Measurements from ENCODE around the gene FRMPD1. TPM values are rescaled to one million over a fixed set of nuclear protein-coding genes. Genes with fewer than 3 reads are reported as not detected.

Gene FRMPD1
- total and polyA plus RNA-seq, 2 of the 13 experiments (the other 11 are each of a cell fraction or from before 2014, with no cell fraction given) = not detected

DNA sequence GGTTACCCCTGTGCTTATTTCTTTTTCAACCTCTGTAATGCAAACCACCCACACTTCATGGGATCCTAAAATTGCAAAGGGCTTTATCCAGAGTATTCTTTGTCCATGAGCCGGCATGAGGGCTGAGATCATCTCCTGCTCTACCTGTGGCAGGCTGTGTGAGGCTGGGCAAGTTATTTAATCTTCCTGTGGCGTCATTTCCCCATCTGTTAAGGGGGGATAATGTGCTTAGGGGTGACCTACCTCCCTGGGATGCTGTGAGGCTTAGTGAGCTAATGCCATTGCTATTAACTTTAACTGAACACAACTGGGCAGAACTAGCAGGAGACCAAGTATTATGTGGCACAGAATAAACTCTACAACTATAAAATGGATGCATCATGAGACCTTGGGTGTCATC lies 17.0 kb downstream of the FRMPD1 start:
- H2AFZ ChIP-seq (ENCODE audit: low read length) = no peak overlapping the region
- H3K4me3 ChIP-seq (replicated peaks in 1 of 3; ENCODE audit: insufficient read depth in 1 of 3, low read depth in 2 of 3, low read length in 3 of 3) = no peak overlapping the region
- 0 out of 2 replicates have a peak, but pooled peaks cover 5% of the 10 kb centered on the region for H3K4me1 ChIP-seq (ENCODE audit: insufficient read depth, low read length)
- WGBS (ENCODE audit: low lambda C conversion rate) = 0% methylated on average over 2 of the region's 2 CpGs
- CTCF ChIA-PET (ENCODE audit: low intra/inter-chr PET ratio, low total read pairs) = no interaction called here
- in situ Hi-C loops (cut with HindIII; ENCODE audit: extremely low pct_ligation_motif_present, low pct_unique_long_range_greater_than_20kb) = no loop called here
- no peak overlapping the region for H3K27ac ChIP-seq (ENCODE audit: extremely low read length, insufficient read depth, low read length)
- ATAC-seq (no peak), DNase-seq (ENCODE audit: low spot score) (no peak), FAIRE-seq (no peak)
- no peak overlapping the region for H3K4me2 ChIP-seq (ENCODE audit: low read depth, low read length)
- H3K36me3 ChIP-seq (replicated peaks in 1 of 2; ENCODE audit: control insufficient read depth in 1 of 2, insufficient read depth in 2 of 2, low read length in 2 of 2) = no peaks in the 10 kb centered on the region
- H3K9ac ChIP-seq (ENCODE audit: insufficient read depth, low read depth, low read length) = no peak overlapping the region
- no peaks in the 10 kb centered on the region for H3K9me3 ChIP-seq (ENCODE audit: low read length)
- no peaks in the 10 kb centered on the region for H4K20me1 ChIP-seq (ENCODE audit: insufficient read depth, low read length)
- POLR2A ChIA-PET = no interaction called here
- H3K27me3 ChIP-seq (ENCODE audit: control insufficient read depth in 1 of 2, insufficient read depth in 2 of 2, low read length in 2 of 2) = peaks cover 0 to 59% of the 10 kb centered on the region in 2 experiments; a peak in 3 of 5 replicates
- TF ChIP-seq, protein P1, sequence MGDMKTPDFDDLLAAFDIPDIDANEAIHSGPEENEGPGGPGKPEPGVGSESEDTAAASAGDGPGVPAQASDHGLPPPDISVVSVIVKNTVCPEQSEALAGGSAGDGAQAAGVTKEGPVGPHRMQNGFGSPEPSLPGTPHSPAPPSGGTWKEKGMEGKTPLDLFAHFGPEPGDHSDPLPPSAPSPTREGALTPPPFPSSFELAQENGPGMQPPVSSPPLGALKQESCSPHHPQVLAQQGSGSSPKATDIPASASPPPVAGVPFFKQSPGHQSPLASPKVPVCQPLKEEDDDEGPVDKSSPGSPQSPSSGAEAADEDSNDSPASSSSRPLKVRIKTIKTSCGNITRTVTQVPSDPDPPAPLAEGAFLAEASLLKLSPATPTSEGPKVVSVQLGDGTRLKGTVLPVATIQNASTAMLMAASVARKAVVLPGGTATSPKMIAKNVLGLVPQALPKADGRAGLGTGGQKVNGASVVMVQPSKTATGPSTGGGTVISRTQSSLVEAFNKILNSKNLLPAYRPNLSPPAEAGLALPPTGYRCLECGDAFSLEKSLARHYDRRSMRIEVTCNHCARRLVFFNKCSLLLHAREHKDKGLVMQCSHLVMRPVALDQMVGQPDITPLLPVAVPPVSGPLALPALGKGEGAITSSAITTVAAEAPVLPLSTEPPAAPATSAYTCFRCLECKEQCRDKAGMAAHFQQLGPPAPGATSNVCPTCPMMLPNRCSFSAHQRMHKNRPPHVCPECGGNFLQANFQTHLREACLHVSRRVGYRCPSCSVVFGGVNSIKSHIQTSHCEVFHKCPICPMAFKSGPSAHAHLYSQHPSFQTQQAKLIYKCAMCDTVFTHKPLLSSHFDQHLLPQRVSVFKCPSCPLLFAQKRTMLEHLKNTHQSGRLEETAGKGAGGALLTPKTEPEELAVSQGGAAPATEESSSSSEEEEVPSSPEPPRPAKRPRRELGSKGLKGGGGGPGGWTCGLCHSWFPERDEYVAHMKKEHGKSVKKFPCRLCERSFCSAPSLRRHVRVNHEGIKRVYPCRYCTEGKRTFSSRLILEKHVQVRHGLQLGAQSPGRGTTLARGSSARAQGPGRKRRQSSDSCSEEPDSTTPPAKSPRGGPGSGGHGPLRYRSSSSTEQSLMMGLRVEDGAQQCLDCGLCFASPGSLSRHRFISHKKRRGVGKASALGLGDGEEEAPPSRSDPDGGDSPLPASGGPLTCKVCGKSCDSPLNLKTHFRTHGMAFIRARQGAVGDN (CRISPR knock-in tag; IDR thresholded peaks at IDR 0.05) = no peak
- TF ChIP-seq ZNF205 (CRISPR knock-in tag; IDR thresholded peaks at IDR 0.05) = no peak
- no peak for TF ChIP-seq SRSF1 (optimal IDR thresholded peaks at IDR 0.05; ENCODE audit: low read depth, low read length)
- no peak for TF ChIP-seq SATB2 (CRISPR knock-in tag; IDR thresholded peaks at IDR 0.05)
- TF ChIP-seq ZMAT3 (CRISPR knock-in tag; conservative IDR thresholded peaks at IDR 0.05) = no peak
- no peak for TF ChIP-seq ZNF678 (CRISPR knock-in tag; IDR thresholded peaks at IDR 0.05)
- TF ChIP-seq FOXO1 (CRISPR knock-in tag; IDR thresholded peaks at IDR 0.05) = no peak
- TF ChIP-seq, protein P2, sequence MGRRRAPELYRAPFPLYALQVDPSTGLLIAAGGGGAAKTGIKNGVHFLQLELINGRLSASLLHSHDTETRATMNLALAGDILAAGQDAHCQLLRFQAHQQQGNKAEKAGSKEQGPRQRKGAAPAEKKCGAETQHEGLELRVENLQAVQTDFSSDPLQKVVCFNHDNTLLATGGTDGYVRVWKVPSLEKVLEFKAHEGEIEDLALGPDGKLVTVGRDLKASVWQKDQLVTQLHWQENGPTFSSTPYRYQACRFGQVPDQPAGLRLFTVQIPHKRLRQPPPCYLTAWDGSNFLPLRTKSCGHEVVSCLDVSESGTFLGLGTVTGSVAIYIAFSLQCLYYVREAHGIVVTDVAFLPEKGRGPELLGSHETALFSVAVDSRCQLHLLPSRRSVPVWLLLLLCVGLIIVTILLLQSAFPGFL (CRISPR knock-in tag; IDR thresholded peaks at IDR 0.05) = no peak
- TF ChIP-seq CC2D1A (CRISPR knock-in tag; IDR thresholded peaks at IDR 0.05) = no peak
- no peak for TF ChIP-seq KDM3A (CRISPR knock-in tag; IDR thresholded peaks at IDR 0.05; ENCODE audit: low read depth)
- TF ChIP-seq, protein P3, sequence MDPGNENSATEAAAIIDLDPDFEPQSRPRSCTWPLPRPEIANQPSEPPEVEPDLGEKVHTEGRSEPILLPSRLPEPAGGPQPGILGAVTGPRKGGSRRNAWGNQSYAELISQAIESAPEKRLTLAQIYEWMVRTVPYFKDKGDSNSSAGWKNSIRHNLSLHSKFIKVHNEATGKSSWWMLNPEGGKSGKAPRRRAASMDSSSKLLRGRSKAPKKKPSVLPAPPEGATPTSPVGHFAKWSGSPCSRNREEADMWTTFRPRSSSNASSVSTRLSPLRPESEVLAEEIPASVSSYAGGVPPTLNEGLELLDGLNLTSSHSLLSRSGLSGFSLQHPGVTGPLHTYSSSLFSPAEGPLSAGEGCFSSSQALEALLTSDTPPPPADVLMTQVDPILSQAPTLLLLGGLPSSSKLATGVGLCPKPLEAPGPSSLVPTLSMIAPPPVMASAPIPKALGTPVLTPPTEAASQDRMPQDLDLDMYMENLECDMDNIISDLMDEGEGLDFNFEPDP (CRISPR knock-in tag; conservative IDR thresholded peaks at IDR 0.05) = no peak
- TF ChIP-seq JUN (CRISPR knock-in tag; IDR thresholded peaks at IDR 0.05) = no peak
- TF ChIP-seq, protein P4, sequence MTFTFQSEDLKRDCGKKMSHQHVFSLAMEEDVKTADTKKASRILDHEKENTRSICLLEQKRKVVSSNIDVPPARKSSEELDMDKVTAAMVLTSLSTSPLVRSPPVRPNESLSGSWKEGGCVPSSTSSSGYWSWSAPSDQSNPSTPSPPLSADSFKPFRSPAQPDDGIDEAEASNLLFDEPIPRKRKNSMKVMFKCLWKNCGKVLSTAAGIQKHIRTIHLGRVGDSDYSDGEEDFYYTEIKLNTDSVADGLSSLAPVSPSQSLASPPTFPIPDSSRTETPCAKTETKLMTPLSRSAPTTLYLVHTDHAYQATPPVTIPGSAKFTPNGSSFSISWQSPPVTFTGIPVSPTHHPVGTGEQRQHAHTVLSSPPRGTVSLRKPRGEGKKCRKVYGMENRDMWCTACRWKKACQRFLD (CRISPR knock-in tag; IDR thresholded peaks at IDR 0.05; ENCODE audit: borderline replicate concordance) = no peak
- no peak for TF ChIP-seq ZMYM4 (CRISPR knock-in tag; IDR thresholded peaks at IDR 0.05)
- no peak for TF ChIP-seq TEAD3 (CRISPR knock-in tag; optimal IDR thresholded peaks at IDR 0.05; ENCODE audit: borderline replicate concordance)
- BruUV-seq (replicated peaks) = no TSS peak
- no peaks in the 10 kb centered on the region for H3K79me2 ChIP-seq (ENCODE audit: insufficient read depth, low read length)
- intact Hi-C loops (cut with micrococcal nuclease; ENCODE audit: unreplicated experiment) = no loop called here

Measured in HepG2 (cell line).